GM12873 (cell line): ENCODE results near the gene AFF1.

Experiments
- TF ChIP-seq, protein P1 (sequence below): IDR thresholded peaks from 2 replicates; pipeline ENCODE4 v1.5.1; 2012; ENCODE audit warnings: low read depth, mild to moderate bottlenecking, moderate library complexity, low read length, control low read depth; ENCODE audit not compliant: insufficient read depth; ENCODE audit errors: missing control alignments

AFF1 gene

DNA sequence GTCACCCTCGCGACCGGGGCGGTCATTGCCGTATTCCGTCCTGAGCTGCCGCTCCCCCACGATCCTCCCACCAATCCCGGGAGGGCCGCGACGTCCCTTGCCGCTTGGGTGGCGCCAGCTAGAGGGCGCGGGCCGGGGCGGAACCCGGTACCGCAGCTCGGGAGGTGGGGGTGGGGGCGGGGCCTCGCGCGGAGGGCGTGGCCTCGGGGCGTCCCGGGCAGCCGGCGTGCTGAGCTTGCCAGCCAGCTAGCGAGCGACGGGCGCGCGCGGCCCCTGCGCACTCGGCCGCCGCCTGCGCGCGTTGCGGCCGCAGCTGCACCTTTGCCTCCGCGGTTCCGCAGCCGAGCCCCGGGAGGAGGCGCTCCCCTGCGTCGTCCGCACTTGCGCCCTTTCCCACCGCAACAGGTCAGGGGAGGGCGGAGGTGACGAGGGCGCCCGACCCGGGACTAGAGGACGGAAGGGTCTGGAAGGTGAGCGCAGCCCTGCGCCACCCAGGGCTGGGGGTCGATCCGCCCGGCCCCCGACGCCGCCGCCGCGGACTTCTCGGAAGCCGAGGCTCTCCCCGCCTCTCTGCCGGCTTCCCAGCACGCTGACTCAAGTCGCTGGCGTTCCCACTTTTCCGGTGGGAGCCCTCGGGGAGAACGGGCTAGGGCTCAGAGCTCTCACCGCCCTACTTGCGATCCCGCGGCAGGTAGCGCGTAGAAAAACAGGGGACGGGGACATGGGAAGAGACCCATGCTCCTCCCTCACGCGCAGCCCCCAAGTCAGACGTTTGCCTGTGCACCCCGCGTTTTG lies at the start of gene AFF1:
Gene AFF1, plus strand, starts transcription at position 241 of the 795 bp plus-strand sequence. CDS start 13,523 bp downstream, outside the sequence.
- TF ChIP-seq, protein P1, sequence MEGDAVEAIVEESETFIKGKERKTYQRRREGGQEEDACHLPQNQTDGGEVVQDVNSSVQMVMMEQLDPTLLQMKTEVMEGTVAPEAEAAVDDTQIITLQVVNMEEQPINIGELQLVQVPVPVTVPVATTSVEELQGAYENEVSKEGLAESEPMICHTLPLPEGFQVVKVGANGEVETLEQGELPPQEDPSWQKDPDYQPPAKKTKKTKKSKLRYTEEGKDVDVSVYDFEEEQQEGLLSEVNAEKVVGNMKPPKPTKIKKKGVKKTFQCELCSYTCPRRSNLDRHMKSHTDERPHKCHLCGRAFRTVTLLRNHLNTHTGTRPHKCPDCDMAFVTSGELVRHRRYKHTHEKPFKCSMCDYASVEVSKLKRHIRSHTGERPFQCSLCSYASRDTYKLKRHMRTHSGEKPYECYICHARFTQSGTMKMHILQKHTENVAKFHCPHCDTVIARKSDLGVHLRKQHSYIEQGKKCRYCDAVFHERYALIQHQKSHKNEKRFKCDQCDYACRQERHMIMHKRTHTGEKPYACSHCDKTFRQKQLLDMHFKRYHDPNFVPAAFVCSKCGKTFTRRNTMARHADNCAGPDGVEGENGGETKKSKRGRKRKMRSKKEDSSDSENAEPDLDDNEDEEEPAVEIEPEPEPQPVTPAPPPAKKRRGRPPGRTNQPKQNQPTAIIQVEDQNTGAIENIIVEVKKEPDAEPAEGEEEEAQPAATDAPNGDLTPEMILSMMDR = peak; percentile 6

GRCh38 chr4:86890790-86891189 lies 44.0 kb upstream of the AFF1 start:
- TF ChIP-seq, protein P1 = no peak

DNA sequence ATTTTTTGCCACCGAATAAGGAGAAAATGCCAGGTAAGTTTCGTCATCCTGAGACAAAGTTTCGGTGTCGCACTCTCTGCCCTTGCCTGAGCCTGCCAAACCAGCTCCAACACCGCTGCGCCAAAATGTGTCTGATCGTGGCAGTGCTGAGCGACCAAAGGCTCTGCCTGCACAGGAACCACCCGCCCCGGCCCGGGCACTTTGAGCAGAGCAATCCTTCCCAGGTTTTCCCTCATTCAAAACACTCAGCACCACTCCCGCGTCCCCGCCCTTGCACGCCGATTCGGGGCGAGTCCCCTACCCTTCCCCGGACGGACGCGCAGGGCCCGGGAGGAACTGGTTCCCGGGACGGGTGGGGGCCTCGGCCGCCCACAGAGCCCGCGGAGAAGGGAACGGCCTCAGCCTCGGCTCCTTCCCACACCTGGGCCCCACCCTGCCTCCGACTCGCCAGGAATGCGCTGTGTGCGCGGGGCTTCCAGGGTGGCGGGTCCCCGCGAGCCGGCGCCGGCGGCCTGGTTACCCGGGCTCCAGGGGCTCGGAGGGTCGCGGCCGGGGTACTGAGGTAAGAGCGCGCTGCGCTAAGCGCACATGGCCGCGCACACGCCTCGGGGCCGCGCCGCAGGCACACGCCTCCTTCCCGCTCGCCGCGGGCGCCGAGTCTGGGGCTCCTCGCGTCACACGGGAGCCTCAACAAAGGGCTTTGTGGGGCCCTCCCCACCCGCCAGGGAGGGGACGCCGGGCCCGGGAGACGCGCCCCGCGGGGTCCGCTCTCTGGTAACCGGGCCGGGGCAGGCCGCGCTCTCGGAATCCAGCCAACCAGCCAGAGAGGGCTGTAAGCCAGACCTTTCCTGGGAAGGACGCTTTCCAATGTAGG lies 42.8 kb upstream of the AFF1 start, which contains the start of gene C4orf36:
Gene C4orf36, minus strand, starts transcription at position 661 of the 874 bp plus-strand sequence. CDS start 902 bp downstream, outside the sequence.
- TF ChIP-seq, protein P1 = no peak

DNA sequence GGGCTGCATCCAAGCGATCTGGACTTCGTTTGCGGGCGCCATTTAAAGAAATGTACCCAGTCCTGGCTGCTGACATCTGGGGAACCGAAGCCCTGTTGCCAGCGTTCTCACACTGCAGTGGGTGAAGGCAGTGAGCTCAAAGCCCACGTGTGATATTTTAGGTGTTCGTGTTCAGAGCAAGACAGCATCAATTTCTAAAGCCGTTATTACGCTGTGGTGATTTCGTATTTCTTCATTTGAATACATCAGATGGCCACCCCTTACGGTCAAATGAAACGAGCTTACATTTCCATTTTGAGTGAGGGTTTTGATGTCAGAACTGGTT lies 42.2 kb upstream of the AFF1 start:
- TF ChIP-seq, protein P1 = no peak

- TF ChIP-seq, protein P1 = no peak
Measured at GRCh38 chr4:86893136-86893535, 41.7 kb upstream of the AFF1 start.

DNA sequence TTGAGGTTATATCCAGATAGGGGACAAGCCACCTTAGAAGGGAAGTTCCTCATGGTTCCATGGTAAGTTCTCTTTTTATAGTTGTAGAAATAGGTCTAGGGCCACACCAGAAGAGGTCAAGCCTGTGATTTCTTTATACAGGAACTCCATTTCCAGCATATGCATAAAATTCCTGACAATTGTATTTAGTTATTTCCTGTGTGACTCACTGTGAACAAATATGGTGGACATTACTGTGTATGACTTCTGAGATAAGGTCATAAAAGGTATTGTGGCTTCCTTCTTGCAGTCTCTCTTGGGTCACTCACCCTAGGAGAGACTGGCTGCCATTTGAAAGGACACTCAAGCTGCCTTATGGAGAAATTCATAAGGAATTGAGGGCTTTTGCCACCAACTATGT lies 40.4 kb upstream of the AFF1 start:
- TF ChIP-seq, protein P1 = no peak

- TF ChIP-seq, protein P1 = peak; percentile 64
Measured at GRCh38 chr4:86895692-86896488, 38.9 kb upstream of the AFF1 start.
